PC-3 (cell line): Measurements from ENCODE around the gene FBXL12. TPM values are rescaled to one million over a fixed set of nuclear protein-coding genes. Genes with fewer than 3 reads are reported as not detected.
A peak's percentile ranks its signal among the peaks of the same experiment; 100 is the strongest.

ENCODE experiments used
- ATAC-seq: fragments of 200-7000 bp; cut with Tn5 transposase; 2 replicates; pipeline ENCODE4 v1.9.1; 2020; ENCODE audit warnings: mild to moderate bottlenecking, moderate library complexity
- BruUV-seq: library from RNA; stranded (reverse); fragments of 400-500 nt; replicated peaks from 2 replicates; lab custom pipeline; 2021; lab: Mats Ljungman, UMichigan
- CTCF ChIA-PET: fragments of 300-600 bp; sonication (Branson Sonifier 250); formaldehyde crosslinking; loops from one replicate; lab custom pipeline; 2022; ENCODE audit warnings: antibody characterized with exemption; lab: Charles Lee
- POLR2A ChIA-PET: fragments of 300-600 bp; sonication (Branson Sonifier 250); formaldehyde crosslinking; loops from one replicate; lab custom pipeline; 2022; ENCODE audit warnings: antibody characterized with exemption; ENCODE audit not compliant: unreplicated experiment; lab: Charles Lee
- DNase-seq: peaks from one replicate; pipeline ENCODE4 v3.0.0-alpha.2; 2015
- H2AFZ ChIP-seq: fragments of 300-600 bp; sonication (generic); 2 replicates; pipeline ENCODE4 v1.6.0; 2016; ENCODE audit warnings: antibody characterized with exemption, low read length
- H3F3A ChIP-seq: fragments of 300-600 bp; sonication (generic); one replicate; pipeline ENCODE4 v1.6.0; 2017; ENCODE audit warnings: antibody characterized with exemption, low read length, control low read depth, mild to moderate bottlenecking; ENCODE audit not compliant: unreplicated experiment
- H3K27ac ChIP-seq: fragments of 300-600 bp; sonication (generic); 2 replicates; pipeline ENCODE4 v1.5.1; 2016; ENCODE audit warnings: mild to moderate bottlenecking, low read length
- H3K27me3 ChIP-seq: fragments of 300-600 bp; sonication (generic); 2 replicates; pipeline ENCODE4 v1.6.1; 2016; ENCODE audit warnings: low read length, mixed read lengths
- H3K36me3 ChIP-seq: fragments of 300-600 bp; sonication (generic); 2 replicates; pipeline ENCODE4 v1.6.1; 2016; ENCODE audit warnings: low read depth, mixed run types, low read length, mixed read lengths
- H3K4me1 ChIP-seq: fragments of 300-600 bp; sonication (generic); 2 replicates; pipeline ENCODE4 v1.5.1; 2016; ENCODE audit warnings: low read length; ENCODE audit not compliant: insufficient read depth
- H3K4me2 ChIP-seq: fragments of 300-600 bp; sonication (generic); 2 replicates; pipeline ENCODE4 v1.6.0; 2016; ENCODE audit warnings: low read length
- H3K4me3 ChIP-seq: fragments of 300-600 bp; sonication (generic); 2 replicates; pipeline ENCODE4 v1.5.1; 2016; ENCODE audit warnings: mild to moderate bottlenecking, low read length, mixed read lengths
- H3K79me2 ChIP-seq: fragments of 300-600 bp; sonication (generic); 2 replicates; pipeline ENCODE4 v1.6.1; 2017; ENCODE audit warnings: low read length, mixed read lengths
- H3K9ac ChIP-seq: fragments of 300-600 bp; sonication (generic); 2 replicates; pipeline ENCODE4 v1.6.0; 2016; ENCODE audit warnings: mild to moderate bottlenecking, low read length
- H3K9me2 ChIP-seq: fragments of 300-600 bp; sonication (generic); replicated peaks from 2 replicates; pipeline ENCODE4 v1.6.1; 2016; ENCODE audit warnings: mixed run types, low read length, mixed read lengths
- H3K9me3 ChIP-seq: fragments of 300-600 bp; sonication (generic); 2 replicates; pipeline ENCODE4 v1.6.1; 2016; ENCODE audit warnings: low read length, mixed read lengths
- H4K20me1 ChIP-seq: fragments of 300-600 bp; sonication (generic); 2 replicates; pipeline ENCODE4 v1.6.1; 2016; ENCODE audit warnings: low read length, mixed read lengths
- CTCF ChIP-seq: fragments of 300-600 bp; sonication (generic); conservative IDR thresholded peaks from 2 replicates; pipeline ENCODE4 v1.5.1; 2017; ENCODE audit warnings: antibody characterized with exemption, low read depth, mild to moderate bottlenecking, low read length
- EZH2 ChIP-seq: fragments of 300-600 bp; sonication (generic); IDR thresholded peaks from one replicate; pipeline ENCODE4 v1.6.1; 2017; ENCODE audit warnings: antibody characterized with exemption, mild to moderate bottlenecking, low read length; ENCODE audit not compliant: unreplicated experiment
- EZH2phosphoT487 ChIP-seq: fragments of 300-600 bp; sonication (generic); IDR thresholded peaks from 2 replicates; pipeline ENCODE4 v1.6.1; 2018; ENCODE audit warnings: mild to moderate bottlenecking, antibody characterized with exemption, low read length, borderline replicate concordance
- intact Hi-C: fragments of 100-400 bp; cut with micrococcal nuclease; formaldehyde crosslinking; loops from 2 replicates; pipeline ENCODE4 v1.9.0; 2023
- total RNA-seq: library from RNA; depleted of rRNA; stranded (reverse); fragments of >200 nt; gene quantifications from 2 replicates; pipeline ENCODE4 v1.2.3, GENCODE V29; 2014

FBXL12 gene
- total RNA-seq, 1 experiment from 2014 or later, result 31.4 TPM

DNA sequence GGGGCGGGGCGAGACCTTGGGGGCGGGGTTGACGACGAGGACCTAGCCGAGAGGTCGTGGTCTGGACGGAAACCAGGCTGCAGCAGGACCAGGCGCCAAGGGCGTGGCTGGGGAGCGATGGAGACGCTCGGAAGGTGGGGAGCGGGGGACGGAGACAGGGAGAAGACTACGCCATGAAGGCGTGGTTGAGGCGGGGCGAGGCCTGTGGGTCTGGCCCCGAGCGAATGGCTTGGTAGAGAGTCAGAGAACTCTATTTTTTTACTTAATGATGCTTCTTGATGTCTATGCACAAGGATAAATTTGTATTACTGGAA is 674 bp upstream of the FBXL12 start:
- H3K9me3 ChIP-seq, result no peaks in the 10 kb centered on the region
- ChIA-PET CTCF (no interaction called here), POLR2A (no interaction called here)
- H3F3A ChIP-seq, result no peaks in the 10 kb centered on the region
- no peak for DNase-seq
- peak; percentile 77 for ATAC-seq
- no peak overlapping the region for H3K9ac ChIP-seq
- peak overlapping the region; percentile 51 for H2AFZ ChIP-seq
- H3K27me3 ChIP-seq, result no peaks in the 10 kb centered on the region
- peaks cover 30% of the 10 kb centered on the region for H3K79me2 ChIP-seq
- H3K9me2 ChIP-seq, result no peaks in the 10 kb centered on the region
- TF ChIP-seq EZH2phosphoT487, result no peak
- TF ChIP-seq EZH2, result no peak
- no peak for TF ChIP-seq CTCF
- H4K20me1 ChIP-seq, result no peaks in the 10 kb centered on the region
- no TSS peak for BruUV-seq
- peaks cover 9% of the 10 kb centered on the region for H3K36me3 ChIP-seq
- intact Hi-C loops, result loop anchor here (1.0 kb wide), 3 partner anchors 23 to 34 kb away; no protein-coding TSS in a partner anchor
- H3K4me1 ChIP-seq, result peaks cover 13% of the 10 kb centered on the region
- H3K27ac ChIP-seq, result peak overlapping the region; percentile 42
- H3K4me2 ChIP-seq, result peak overlapping the region; percentile 74
- H3K4me3 ChIP-seq, result peak overlapping the region; percentile 50

GRCh38 chr19:9818175-9818733 is 625 bp downstream of the FBXL12 start:
- peak overlapping the region; percentile 62 for H3K27ac ChIP-seq
- H3K4me2 ChIP-seq, result peak overlapping the region; percentile 94
- peak overlapping the region; percentile 79 for H3K9ac ChIP-seq
- peaks cover 30% of the 10 kb centered on the region for H3K79me2 ChIP-seq
- TSS peak; percentile 40 for BruUV-seq
- ATAC-seq, result no peak; the same call in 1 of the 2 replicates
- H3K27me3 ChIP-seq, result no peaks in the 10 kb centered on the region
- peak overlapping the region; percentile 82 for H3K4me3 ChIP-seq
- peaks cover 9% of the 10 kb centered on the region for H3K36me3 ChIP-seq
- intact Hi-C loops, result no loop called here
- POLR2A ChIA-PET, result no interaction called here
- H3K9me2 ChIP-seq, result no peaks in the 10 kb centered on the region
- no peaks in the 10 kb centered on the region for H4K20me1 ChIP-seq
- peaks cover 13% of the 10 kb centered on the region for H3K4me1 ChIP-seq
- DNase-seq, result no peak
- peak overlapping the region; percentile 81 for H2AFZ ChIP-seq
- H3F3A ChIP-seq, result no peaks in the 10 kb centered on the region
- CTCF ChIA-PET, result interaction anchor here (0.7 kb wide), 2 partner anchors 49 to 135 kb away, joined by 9 to 15 read pairs; no protein-coding TSS in a partner anchor
- no peaks in the 10 kb centered on the region for H3K9me3 ChIP-seq
- TF ChIP-seq EZH2, result no peak
- no peak for TF ChIP-seq EZH2phosphoT487
- TF ChIP-seq CTCF, result no peak

DNA sequence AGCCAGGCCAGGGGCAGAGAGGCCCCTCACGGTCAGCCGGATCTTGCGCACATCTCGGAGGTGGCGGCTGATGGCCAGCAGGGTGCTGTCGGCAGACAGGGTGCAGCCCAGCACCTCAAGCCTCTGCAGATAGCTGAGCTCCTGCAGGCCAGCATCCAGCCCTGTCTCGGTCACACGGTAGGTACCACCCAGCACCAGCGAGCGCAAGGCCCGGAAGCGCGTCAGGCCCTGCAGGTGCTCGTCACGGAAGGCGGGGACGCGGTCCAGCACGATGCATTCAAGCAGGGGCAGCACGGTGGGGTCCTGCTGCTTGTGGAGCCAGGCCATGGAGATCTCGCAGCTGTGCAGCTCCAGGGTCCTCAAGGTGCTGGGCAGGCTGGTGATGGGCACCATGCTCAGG is 7.7 kb downstream of the FBXL12 start:
- H3K9me3 ChIP-seq, result no peaks in the 10 kb centered on the region
- TF ChIP-seq EZH2 (no peak), EZH2phosphoT487 (no peak), CTCF (no peak)
- no peaks in the 10 kb centered on the region for H3K27me3 ChIP-seq
- BruUV-seq, result no TSS peak
- no peak overlapping the region for H3K27ac ChIP-seq
- no peaks in the 10 kb centered on the region for H3K4me1 ChIP-seq
- H3F3A ChIP-seq, result no peaks in the 10 kb centered on the region
- H3K79me2 ChIP-seq, result peaks cover 4% of the 10 kb centered on the region
- H3K4me2 ChIP-seq, result no peak overlapping the region
- H3K9ac ChIP-seq, result no peak overlapping the region
- no peak overlapping the region for H2AFZ ChIP-seq
- H3K4me3 ChIP-seq, result no peak overlapping the region
- ChIA-PET CTCF (no interaction called here), POLR2A (no interaction called here)
- H4K20me1 ChIP-seq, result no peaks in the 10 kb centered on the region
- H3K36me3 ChIP-seq, result peaks cover 23% of the 10 kb centered on the region; the same call in 1 of the 2 replicates
- H3K9me2 ChIP-seq, result no peaks in the 10 kb centered on the region
- no peak for ATAC-seq
- intact Hi-C loops, result no loop called here
- no peak for DNase-seq
